Adrenal gland (tissue), 12 donors: ENCODE data around the gene TMEM256. TPM values are rescaled to one million over a fixed set of nuclear protein-coding genes. Genes with fewer than 3 reads are reported as not detected.

ENCODE experiments used
- DNase-seq, 7 donors: peaks; one replicate each; pipeline ENCODE4 v3.0.0-alpha.2; 2019 to 2020
- H3K27ac ChIP-seq, 5 donors: fragments of 200-600 bp; sonication (generic) in 4 of 5; 1 replicate in 3 of 5; 2 replicates in 2 of 5; pipeline versions ENCODE4 v1.5.1 to v1.8.0; 2016 to 2020; ENCODE audit warnings: mild to moderate bottlenecking in 1 of 5
- H3K27me3 ChIP-seq: fragments of 200-600 bp; 2 replicates; pipeline ENCODE4 v1.8.0; 2021
- H3K36me3 ChIP-seq, 2 donors: fragments of 200-600 bp; replicated peaks in 1 of 2; 1 replicate in 1 of 2; 2 replicates in 1 of 2; pipeline versions ENCODE4 v1.5.1 to v1.8.0; 2018 to 2022
- H3K4me1 ChIP-seq, 2 donors: fragments of 200-600 bp; replicated peaks in 1 of 2; 1 replicate in 1 of 2; 2 replicates in 1 of 2; pipeline versions ENCODE4 v1.5.1 to v1.8.0; 2018 to 2021
- H3K4me3 ChIP-seq, 4 donors: fragments of 200-600 bp; sonication (generic) in 3 of 4; one replicate each; pipeline ENCODE4 v1.5.1; 2016 to 2018
- H3K9me3 ChIP-seq, 3 donors: fragments of 200-600 bp; sonication (generic) in 1 of 3; replicated peaks in 1 of 3; 1 replicate in 2 of 3; 2 replicates in 1 of 3; pipeline versions ENCODE4 v1.5.1 to v1.8.0; 2016 to 2021
- POLR2A ChIP-seq, 2 donors: fragments of 450-650 bp; IDR thresholded peaks; one replicate each; pipeline ENCODE4 v1.6.1; 2017; ENCODE audit warnings: antibody characterized with exemption in 2 of 2, mild to moderate bottlenecking in 2 of 2, moderate library complexity in 1 of 2
- WGBS, 4 donors: extraction: QIAGEN DNeasy Blood & Tissue Kit in 2 of 4; methylation state at CpG; one replicate each; pipeline versions ENCODE4 v1.1.5 to v1.1.7; 2013 to 2017; 5-methylcytosine and 5-hydroxymethylcytosine counted together
- intact Hi-C, 2 donors: fragments of 100-400 bp; cut with DNase I; formaldehyde crosslinking; loops; one replicate each; pipeline versions ENCODE4 v1.14.1 to v1.15.0; 2022 to 2023
- polyA plus RNA-seq, 3 donors: library from polyadenylated mRNA; stranded (reverse); fragments of 200-250 nt in 2 of 3; fragments of 350-450 nt in 1 of 3; fragmentation: Illumina TruSeq in 1 of 3; extraction: RNeasy Lipid Tissue Mini Kit (QIAGEN cat#74804) in 1 of 3; gene quantifications; one replicate each; pipeline ENCODE4 v1.2.3, GENCODE V29; 2013 to 2014
- total RNA-seq, 9 donors: library from RNA; depleted of rRNA in 4 of 9; stranded (reverse); fragments of >200 nt in 4 of 9; fragments of 120-200 nt in 1 of 9; fragmentation: NEBNext Ultra II Directional in 1 of 9; extraction: Animal tissue kit (Norgen Biotek cat#: 25700) in 1 of 9; gene quantifications; one replicate each; pipeline versions ENCODE4 v1.1.0 to v1.2.4, GENCODE V29; 2013 to 2023
- TF ChIP-seq, protein P1 (sequence below), 6 experiments: fragments of 450-650 bp in 4 of 6; fragments of 200-600 bp in 2 of 6; sonication (generic) in 1 of 6; IDR thresholded peaks; 1 replicate in 5 of 6; 2 replicates in 1 of 6; pipeline versions ENCODE4 v1.5.1 to v1.8.0; 2016 to 2021; ENCODE audit warnings: antibody characterized with exemption in 6 of 6, mild to moderate bottlenecking in 2 of 6, moderate library complexity in 1 of 6
- donor health status: healthy with polysubstance abuse.
- donor health status: Bipolar disorder and iron deficiency.
- donor health status: DM: yes; HTN: yes; CAD: no.
- donor health status: DM: no; HTN: no; CAD: no.
- donor health status: DM: no; HTN: no; CAD: no.
- donor health status: DM: yes; HTN: yes; CAD: no.

The TMEM256 gene
- total and polyA plus RNA-seq, 12 donors, result 48.5 to 334 (median 93.2) TPM

DNA sequence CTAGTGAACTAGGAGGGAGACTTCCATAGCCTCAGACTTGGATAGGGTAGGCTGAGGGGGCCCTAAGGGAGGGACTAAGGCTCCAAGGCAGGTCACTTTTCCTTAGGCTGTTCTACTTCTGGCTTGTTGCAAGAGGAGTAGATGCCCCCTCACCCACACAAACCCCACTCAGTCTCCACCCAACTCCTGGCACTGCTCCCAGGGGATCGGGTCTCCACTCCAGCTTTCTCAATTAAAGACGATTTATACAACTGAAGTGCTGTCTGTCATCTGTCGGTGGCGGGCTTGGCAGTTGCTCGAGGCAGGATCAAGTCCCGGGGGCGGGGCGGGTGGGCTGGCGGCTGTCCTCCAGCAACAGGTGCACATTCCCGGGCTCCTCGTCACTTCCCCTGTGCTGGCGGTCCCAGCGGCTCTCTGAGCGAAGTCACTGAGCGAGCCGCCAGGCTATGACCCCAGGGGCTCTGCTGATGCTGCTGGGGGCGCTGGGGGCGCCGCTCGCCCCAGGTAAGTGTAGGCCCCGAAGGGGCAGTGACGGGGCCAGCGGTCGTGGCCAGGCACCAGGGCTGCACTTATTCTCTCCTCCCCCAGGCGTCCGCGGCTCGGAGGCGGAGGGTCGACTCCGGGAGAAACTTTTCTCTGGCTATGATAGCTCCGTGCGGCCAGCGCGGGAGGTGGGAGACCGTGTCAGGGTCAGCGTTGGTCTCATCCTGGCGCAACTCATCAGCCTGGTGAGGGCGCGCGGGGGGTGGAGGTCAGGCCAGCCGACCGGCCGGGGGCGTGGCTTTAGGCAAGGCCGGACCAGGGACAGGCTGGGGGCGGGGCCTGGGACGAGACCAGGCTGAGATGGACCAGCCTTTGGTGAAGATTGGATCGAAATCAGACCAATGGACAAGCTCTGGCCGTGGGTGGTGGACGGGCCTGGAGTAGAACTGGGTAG is 41.1 kb upstream of the TMEM256 start, which contains the start of gene CHRNB1:
TSS of gene CHRNB1 (plus strand) at position 380 of the 937 bp plus-strand sequence. CDS start at position 447, 67 bp downstream.
- H3K27ac ChIP-seq, result peak within 1 kb of the TSS; percentile 59 to 91 (median 86)
- H3K4me1 ChIP-seq, result peaks cover 26 to 34% of the 10 kb centered on the region in 2 donors
- H3K36me3 ChIP-seq, result no peaks in the 10 kb centered on the region
- no peaks in the 10 kb centered on the region for H3K9me3 ChIP-seq
- peak; percentile 33 to 66 for TF ChIP-seq POLR2A (IDR thresholded peaks at IDR 0.05)
- TF ChIP-seq, protein P1, sequence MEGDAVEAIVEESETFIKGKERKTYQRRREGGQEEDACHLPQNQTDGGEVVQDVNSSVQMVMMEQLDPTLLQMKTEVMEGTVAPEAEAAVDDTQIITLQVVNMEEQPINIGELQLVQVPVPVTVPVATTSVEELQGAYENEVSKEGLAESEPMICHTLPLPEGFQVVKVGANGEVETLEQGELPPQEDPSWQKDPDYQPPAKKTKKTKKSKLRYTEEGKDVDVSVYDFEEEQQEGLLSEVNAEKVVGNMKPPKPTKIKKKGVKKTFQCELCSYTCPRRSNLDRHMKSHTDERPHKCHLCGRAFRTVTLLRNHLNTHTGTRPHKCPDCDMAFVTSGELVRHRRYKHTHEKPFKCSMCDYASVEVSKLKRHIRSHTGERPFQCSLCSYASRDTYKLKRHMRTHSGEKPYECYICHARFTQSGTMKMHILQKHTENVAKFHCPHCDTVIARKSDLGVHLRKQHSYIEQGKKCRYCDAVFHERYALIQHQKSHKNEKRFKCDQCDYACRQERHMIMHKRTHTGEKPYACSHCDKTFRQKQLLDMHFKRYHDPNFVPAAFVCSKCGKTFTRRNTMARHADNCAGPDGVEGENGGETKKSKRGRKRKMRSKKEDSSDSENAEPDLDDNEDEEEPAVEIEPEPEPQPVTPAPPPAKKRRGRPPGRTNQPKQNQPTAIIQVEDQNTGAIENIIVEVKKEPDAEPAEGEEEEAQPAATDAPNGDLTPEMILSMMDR (IDR thresholded peaks at IDR 0.05), result peak in 3 of 6 experiments; percentile 22 to 40 (median 33)
- H3K27me3 ChIP-seq, result no peaks in the 10 kb centered on the region
- 0 to 5% (median 2%) methylated on average over 7 to 51 of the region's 51 CpGs for WGBS, 4 donors
- peak within 1 kb of the TSS in 2 of 4 donors; percentile 35 to 46 for H3K4me3 ChIP-seq
- DNase-seq, result peak; percentile 92 to 98 (median 95)
- intact Hi-C loops, result no loop called here

DNA sequence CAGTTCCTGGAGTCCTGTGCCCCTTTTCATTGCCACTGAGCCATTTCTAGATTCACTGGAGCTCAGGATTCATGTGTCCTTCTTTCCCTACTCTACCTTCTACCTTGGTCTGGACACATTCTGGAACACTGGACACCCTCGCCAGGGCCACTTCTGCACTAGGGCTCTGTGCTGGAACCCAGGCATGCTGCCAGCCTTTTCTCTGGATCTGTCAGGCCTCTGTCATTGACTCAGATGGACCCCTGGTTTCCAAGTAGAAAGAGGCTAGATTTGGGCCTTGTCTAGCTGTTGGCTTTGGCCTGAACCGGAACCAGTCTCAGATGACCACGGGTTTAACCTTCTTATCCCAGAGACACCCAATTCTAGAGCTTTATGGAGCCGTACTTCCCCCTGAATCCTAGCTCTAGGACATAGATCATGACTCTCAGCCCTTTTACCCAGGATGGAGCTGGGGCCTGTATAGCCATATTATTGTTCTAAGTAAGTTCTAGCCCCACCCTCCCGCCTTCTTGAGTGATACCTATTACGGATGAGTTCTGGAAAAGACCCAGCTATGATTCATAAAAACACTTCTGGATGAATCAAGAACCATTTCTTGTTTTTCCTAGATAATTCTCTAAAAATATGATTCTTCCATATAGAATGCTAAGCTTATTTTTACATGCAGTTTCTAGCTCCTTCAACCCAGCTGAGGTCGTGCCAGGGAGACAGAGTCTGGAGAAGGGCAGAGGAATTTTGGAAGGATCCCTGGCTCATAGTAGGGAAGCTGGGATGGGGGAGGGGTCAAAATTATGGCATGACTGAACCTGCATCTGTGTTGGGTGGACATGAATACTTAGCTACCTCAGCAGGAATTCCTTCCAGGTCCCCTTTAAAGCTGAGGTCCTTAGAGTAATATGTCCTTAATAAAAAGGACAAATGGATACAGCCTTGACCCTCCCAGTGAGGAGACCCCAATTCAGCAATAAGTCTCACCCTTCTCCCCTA is 39.9 kb upstream of the TMEM256 start:
- no peaks in the 10 kb centered on the region for H3K36me3 ChIP-seq
- no peak overlapping the region for H3K4me3 ChIP-seq
- intact Hi-C loops, result no loop called here
- TF ChIP-seq POLR2A (IDR thresholded peaks at IDR 0.05), result no peak
- peak in 1 of 7 donors; percentile 62 for DNase-seq
- H3K27me3 ChIP-seq, result no peaks in the 10 kb centered on the region
- 63 to 78% (median 74%) methylated on average over 7 of the region's 7 CpGs for WGBS, 4 donors
- peaks cover 33 to 46% of the 10 kb centered on the region in 2 donors for H3K4me1 ChIP-seq
- H3K27ac ChIP-seq, result peak overlapping the region; percentile 57 to 91 (median 86)
- H3K9me3 ChIP-seq, result no peaks in the 10 kb centered on the region

DNA sequence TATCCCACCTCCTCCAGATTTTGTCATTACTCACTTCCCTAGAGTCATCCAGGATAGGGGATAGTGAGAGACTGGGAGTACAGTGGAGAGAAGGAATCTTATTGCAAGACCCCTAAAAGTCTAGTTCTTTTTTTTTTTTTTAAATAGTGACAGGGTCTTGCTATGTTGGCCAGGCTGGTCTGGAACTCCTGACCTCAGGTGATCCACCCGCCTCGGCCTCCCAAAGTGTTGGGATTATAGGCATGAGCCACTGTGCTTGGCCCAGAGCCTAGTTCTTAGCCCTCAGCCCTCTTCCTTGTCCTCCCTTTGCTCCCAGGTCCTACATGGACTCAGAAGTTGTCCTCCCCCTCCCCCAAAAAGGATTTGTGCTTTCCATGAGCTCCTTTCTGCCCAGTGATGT is 38.2 kb upstream of the TMEM256 start:
- Histone ChIP-seq H3K27me3 (no peaks in the 10 kb centered on the region), H3K4me1 (peaks cover 42 to 53% of the 10 kb centered on the region in 2 donors), H3K4me3 (no peak overlapping the region), H3K27ac (no peak overlapping the region), H3K36me3 (no peaks in the 10 kb centered on the region), H3K9me3 (no peaks in the 10 kb centered on the region)
- intact Hi-C loops, result no loop called here
- TF ChIP-seq, protein P1 (IDR thresholded peaks at IDR 0.05), result no peak
- TF ChIP-seq POLR2A (IDR thresholded peaks at IDR 0.05), result no peak
- DNase-seq, result no peak
- 86 to 100% (median 94%) methylated on average over 2 of the region's 2 CpGs for WGBS, 4 donors

DNA sequence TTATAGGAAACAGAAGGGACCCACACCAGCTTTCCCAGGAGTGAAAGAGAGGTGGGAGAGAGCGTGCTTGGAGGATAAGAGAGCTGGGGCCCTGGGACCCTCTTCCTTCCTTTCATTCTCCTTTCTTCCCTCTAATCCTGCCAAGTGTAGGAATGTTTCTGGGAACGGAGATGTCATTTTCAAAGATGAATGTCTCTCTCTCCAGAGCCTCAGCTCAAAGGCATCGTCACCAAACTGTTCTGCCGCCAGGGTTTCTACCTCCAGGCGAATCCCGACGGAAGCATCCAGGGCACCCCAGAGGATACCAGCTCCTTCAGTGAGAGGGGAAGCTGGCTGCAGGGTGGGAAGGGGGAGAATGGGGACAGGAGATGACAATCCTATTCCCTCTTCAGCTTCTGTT is 37.4 kb upstream of the TMEM256 start:
- peak in 1 of 2 donors; percentile 24 for TF ChIP-seq POLR2A (IDR thresholded peaks at IDR 0.05)
- TF ChIP-seq, protein P1 (IDR thresholded peaks at IDR 0.05), result no peak
- 27 to 59% (median 42%) methylated on average over 7 of the region's 7 CpGs for WGBS, 4 donors
- intact Hi-C loops, result no loop called here
- no peaks in the 10 kb centered on the region for H3K9me3 ChIP-seq
- H3K4me1 ChIP-seq, result peaks cover 51 to 61% of the 10 kb centered on the region in 2 donors
- no peaks in the 10 kb centered on the region for H3K27me3 ChIP-seq
- no peaks in the 10 kb centered on the region for H3K36me3 ChIP-seq
- no peak overlapping the region for H3K4me3 ChIP-seq
- peak in 6 of 7 donors; percentile 61 to 74 (median 71) for DNase-seq
- H3K27ac ChIP-seq, result peak overlapping the region; percentile 65 to 94 (median 87)
